ENCODE data around the gene DCX.

DNA sequence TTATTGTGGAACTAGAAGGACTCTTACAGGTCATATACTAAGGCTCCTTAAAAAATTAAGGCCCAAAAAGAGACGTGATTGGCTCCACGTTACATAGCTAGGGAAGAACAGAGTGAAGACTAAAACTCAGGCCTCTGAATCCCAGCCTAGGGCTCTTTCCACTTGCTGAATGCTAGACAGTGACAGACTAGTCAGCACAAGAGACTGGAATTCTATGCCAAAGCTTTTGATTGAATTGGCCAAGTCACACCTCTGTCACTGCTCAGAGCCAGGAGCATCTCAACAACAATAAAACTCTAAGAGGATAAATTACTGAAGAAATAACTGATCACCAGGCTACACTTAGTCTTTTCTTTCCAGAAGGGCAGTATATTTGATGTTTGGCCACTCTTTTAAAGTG is 16.8 kb downstream of the DCX start:
- TF ChIP-seq, protein P1, sequence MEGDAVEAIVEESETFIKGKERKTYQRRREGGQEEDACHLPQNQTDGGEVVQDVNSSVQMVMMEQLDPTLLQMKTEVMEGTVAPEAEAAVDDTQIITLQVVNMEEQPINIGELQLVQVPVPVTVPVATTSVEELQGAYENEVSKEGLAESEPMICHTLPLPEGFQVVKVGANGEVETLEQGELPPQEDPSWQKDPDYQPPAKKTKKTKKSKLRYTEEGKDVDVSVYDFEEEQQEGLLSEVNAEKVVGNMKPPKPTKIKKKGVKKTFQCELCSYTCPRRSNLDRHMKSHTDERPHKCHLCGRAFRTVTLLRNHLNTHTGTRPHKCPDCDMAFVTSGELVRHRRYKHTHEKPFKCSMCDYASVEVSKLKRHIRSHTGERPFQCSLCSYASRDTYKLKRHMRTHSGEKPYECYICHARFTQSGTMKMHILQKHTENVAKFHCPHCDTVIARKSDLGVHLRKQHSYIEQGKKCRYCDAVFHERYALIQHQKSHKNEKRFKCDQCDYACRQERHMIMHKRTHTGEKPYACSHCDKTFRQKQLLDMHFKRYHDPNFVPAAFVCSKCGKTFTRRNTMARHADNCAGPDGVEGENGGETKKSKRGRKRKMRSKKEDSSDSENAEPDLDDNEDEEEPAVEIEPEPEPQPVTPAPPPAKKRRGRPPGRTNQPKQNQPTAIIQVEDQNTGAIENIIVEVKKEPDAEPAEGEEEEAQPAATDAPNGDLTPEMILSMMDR (IDR thresholded peaks at IDR 0.05) = no peak
- TF ChIP-seq POLR2A (IDR thresholded peaks at IDR 0.05) = no peak
